Stimulated activated CD4-positive, alpha-beta T cell treated with anti-CD3 and anti-CD28 coated beads, Interleukin-1b, Interleukin-23, amount 100 ng/mL, for 24 hours (primary cell): Measurements from ENCODE around the gene UGT1A8.
"Not testable (repeated sequence)": the region's sequence is repeated elsewhere in the genome, so short reads cannot be mapped to it uniquely, and the experiment has no call there.

Experiments
- DNase-seq, 4 experiments: peaks; one replicate each; pipeline ENCODE4 v3.0.0-alpha.2; 2020; ENCODE audit warnings: low read depth in 4 of 4, low spot score in 1 of 4

UGT1A8 gene

DNA sequence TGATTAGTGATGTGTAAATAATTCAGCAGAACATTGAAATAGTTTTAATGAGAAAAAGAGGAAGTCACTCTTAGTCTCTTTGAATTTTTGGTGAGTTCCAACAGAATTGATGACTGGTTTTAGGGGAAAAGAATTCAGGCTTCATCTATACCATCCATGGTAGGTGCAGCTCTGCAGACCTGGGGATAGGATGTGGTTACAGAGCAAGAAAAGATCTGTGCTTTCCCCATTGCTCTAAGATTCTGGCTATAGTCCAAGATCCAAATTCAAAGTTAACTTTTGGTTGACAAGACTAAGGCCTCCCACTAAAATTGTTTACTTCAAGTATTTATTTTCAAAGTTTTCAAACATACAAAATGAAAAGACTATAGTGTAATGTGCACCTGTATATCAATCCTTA is 22.4 kb downstream of the UGT1A8 start:
- DNase-seq = no peak

DNA sequence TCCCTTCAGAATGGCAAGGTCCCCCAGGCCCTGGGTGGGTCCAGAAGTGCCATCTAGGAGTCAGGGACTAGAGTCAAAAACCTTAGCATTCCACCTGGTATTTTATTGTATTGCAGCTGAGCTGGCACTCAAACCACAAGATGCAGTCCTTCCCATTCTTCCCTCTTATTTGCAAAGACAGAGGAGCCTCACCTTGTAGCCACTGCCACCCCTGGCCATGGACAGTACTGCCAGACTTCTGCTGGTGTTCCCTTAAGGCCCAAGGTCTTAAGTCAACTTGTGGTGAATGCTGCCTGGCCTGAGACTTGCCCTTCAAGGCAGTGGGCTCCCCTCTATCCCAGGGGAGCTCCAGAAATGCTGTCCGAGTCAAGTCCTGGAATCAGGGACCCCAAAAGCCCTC is 25.7 kb downstream of the UGT1A8 start:
- no peak for DNase-seq

DNA sequence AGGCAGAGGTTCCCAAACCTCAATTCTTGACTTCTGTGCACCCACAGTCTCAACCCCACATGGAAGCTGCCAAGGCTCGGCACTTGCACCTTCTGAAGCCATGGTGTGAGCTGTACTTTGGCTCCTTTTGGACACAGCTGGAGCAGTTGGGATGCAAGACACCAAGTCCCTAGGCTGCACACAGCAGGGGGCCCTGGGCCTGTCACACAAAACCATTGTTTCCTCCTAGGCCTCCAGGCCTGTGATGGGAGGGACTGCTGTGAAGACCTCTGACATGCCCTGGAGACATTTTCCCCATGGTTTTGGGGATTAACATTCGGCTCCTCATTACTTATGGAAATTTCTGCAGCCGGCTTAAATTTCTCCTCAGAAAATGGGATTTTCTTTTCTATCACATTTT is 28.6 kb downstream of the UGT1A8 start:
- DNase-seq = not testable (repeated sequence)

DNA sequence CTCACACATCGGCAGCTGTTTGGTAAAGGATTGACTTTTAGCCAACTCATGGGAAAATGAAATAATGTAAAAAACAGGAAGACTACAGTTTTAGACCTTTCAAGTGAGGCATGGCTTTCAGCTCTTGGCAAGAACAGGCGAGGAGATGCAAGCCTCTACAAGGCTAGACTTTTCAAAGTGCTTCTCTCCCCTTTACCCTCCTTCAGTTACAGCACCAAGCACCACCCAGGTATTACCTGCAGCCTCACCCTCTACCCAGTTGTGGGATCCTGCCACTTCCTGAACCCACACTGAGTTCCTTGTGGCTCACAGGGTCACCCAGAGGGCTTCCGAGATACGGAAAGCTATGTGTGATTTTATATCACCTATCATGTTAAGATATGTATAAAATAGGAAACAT is 33.5 kb downstream of the UGT1A8 start:
- DNase-seq = no peak

DNA sequence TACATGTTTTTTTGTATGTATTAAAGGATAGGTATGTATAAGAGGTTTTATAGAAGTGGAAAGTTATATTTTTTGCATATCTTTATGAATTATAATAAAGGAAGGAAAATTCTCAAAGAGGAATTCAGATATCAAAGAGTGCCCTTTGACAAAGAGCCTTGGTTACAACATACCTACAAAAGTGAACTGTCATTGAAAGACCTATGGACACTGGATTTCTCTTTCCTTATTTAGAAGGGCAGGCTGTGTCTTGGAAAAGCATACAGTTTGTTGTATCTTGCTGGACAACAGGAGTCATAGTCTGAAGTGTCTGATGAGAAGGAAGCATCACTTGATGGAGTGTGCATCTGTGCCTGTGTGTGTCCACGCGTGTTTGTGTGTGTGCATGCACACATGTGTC is 34.0 kb downstream of the UGT1A8 start:
- no peak for DNase-seq

DNA sequence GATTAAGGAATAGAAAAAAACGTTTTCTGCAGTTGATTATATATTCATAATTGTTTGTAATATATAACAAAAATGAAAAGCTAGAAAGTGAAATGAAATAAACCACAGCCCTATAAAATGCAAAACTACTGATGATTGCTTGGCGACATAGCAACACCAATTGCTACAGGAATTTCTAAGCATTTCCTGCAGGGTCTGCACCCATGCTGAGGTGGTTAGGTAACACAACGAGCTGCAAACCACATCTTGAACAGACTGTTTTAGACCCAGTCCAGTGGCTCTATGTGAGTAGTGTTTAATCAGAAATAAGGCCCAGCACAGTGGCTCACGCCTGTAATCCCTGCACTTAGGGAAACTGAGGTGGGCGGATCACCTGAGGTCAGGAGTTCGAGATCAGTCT is 37.1 kb downstream of the UGT1A8 start:
- DNase-seq = no peak

DNA sequence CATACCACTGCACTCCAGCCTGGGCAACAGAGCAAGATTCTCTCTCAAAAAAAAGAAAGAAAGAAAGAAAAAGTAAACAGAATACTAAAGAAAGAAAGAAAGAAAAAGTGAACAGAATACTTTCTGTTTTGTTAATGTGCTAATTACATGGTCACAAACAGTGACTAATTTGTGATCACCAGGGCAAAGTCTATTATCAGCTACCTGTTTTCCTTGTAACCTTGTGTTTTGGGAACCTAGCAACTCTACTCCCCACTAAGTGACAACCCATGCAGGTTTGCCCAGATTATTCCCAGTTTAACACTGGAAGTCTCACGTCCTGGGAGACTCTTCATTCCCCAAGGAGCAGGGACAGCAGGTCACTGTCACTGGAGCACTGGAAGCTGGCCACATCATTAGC is 37.6 kb downstream of the UGT1A8 start:
- no peak for DNase-seq

DNA sequence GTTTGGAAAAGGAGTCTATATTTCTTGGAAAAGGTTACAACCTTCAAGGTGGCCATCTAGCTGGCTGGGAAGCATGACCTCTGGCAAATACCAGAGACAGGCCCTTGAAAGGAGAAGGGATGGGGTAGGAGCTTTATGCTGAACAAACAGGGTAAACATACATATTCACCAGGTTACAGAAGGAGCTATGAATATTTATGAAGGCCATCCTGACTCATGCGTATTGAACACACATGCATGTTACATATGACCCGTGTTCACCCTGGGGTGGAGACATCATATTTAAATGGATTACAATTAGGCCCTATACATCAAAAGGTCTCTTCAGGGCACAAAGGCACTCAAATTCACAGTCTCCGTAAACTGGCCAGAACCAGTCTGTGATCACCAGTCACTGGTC is 38.5 kb downstream of the UGT1A8 start:
- not testable (repeated sequence) for DNase-seq

DNA sequence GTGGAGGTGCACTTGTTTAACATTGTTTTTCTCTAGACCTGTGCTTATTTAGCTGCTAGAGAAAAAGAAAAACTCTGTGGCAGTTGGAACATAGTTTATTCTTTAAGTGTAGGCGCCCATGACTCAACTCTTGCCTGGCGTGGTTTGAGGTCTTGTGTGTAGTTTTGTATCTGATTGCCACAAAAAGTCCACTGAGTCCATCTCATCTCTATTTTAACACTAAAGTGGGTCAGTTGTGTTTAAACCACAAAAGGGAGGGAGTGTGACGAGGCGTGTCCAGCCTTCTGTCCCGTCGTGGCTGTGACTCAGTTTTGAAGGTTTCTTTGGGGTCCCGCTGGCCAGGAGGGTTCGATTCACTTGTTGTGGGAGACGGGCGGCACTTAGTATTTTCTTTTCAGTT is 39.0 kb downstream of the UGT1A8 start:
- no peak for DNase-seq

DNA sequence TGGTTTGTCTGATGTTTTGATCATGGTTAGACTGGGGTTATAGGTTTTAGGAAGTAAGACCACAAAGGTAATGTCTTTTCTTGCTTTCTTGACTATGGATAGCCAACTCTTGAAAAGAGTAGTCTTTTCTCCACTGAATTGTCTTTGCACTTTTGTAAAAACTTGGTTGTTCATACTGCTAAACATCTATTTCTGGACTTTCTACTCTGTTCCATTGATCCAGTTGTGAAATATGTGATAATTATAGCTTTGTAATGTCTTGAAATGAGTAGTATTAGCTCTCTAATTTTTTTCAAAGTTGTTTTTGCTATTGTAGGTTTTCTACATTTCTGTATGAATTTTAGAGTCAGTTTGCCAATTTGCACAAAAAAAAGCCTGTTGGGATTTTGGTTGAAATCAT is 41.2 kb downstream of the UGT1A8 start:
- DNase-seq = no peak

DNA sequence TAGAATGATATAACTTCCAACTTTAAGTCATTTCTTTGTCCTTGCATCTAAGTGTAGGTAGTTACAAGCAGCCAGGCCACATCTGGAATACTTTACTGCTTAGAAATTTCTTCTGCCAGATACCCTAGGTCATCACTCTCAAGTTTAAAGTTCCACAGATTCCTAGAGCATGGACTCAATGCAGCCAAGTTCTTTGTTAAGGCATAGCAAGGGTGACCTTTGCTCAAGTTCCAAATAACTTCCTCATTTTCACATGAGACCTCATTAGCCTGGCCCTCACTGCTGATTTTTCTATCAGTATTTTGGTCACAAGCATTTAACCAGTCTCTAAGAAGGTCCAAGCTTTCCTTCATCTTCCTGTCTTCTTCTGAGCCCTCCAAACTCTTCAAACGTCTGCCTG is 46.5 kb downstream of the UGT1A8 start:
- no peak for DNase-seq

DNA sequence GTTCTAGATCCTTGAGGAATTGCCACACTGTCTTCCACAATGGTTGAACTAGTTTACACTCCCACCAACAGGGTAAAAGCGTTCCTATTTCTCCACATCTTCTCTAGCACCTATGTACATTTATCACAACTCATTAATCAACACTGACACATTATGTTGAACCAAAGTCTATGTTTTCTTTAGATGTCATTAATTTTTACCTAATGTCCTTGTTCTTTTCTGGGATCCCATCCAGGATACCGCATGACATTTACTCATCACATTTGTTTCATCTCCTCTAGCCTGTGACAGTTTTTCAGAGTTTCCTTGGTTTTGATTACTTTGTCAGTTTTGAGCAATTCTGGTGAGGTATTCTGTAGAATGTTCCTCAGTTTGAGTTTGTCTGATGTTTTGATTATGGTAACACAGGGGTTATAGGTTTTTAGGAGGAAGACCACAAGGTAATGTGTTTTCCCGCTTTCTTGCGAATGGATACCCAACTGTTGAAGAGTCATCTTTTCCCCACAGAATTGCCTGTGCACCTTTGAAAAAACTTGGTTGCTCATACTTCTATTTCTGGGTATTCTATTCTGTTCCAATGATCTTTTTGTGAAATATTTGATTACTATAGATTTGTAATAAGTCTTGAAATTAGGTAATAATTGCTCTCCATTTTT is 51.3 kb downstream of the UGT1A8 start:
- no peak for DNase-seq

DNA sequence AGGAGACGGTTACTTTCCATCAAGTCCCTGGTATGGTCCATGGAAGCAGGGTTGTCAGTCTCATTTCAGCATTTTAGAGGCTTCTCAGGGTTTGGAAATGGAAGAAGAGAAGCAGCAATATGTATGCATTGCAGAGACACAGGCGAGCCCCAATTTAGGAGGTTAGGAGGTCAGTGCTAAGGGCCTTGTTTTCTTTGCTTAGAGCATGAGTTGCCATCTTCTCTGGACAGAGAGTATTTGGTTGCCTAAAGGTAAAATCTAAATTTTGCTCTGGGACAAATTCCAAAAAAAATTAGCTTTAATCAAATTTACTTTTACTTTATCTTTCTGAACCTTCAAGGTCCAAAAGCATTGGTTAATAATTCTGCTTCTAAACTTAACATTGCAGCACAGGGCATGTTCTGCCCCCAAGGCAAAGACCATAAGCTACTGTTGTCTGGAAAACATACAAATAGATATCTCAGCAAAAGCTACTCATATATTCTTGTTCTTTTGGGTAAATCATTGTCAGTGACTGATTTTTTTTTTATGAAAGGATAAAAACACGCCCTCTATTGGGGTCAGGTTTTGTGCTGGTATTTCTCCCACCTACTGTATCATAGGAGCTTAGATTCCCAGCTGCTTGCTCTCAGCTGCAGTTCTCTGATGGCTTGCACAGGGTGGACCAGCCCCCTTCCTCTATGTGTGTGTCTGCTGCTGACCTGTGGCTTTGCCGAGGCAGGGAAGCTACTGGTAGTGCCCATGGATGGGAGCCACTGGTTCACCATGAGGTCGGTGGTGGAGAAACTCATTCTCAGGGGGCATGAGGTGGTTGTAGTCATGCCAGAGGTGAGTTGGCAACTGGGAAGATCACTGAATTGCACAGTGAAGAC is 54.1 kb downstream of the UGT1A8 start, which contains the start of gene UGT1A9:
Gene UGT1A9 (plus strand): TSS at position 609 of the 872 bp plus-strand sequence. CDS start 37 bp downstream, at position 646.
- no peak for DNase-seq

DNA sequence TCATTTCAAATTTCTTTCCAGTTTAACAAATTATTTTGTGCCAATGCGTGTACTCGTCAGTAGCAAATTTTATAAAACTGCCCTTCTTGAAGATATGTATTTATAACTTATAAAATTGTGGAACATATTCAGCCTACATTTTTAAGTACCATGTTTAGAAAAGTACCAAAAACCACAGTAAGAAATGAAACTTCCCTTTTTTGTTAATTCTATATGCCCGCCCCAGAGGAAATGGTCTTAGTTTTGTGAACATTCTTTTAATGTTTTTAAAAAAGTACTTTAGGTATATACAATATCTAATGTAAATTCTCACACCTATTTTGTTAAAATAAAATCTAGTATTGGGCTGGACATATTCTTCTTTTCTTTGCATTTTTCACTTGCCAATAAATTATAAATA is 55.5 kb downstream of the UGT1A8 start:
- DNase-seq = no peak

DNA sequence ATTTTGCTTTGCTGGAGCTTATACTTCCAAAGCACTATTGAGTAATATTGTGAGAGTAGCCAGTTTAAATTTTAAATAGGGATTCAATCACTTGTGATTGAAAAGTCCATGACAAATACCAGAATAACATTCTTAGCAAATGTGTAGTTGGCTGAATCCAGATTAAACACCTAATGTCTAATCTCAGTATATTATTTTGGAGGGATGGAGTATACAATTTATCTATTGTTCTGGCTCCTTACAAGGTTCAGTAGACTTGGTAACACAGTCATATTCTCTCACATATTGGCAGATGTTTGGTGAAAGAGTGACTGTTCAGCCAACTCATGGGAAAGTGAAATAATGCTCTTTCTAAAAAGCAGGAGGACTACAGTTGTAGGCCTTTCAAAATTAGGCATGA is 56.5 kb downstream of the UGT1A8 start:
- DNase-seq = no peak

DNA sequence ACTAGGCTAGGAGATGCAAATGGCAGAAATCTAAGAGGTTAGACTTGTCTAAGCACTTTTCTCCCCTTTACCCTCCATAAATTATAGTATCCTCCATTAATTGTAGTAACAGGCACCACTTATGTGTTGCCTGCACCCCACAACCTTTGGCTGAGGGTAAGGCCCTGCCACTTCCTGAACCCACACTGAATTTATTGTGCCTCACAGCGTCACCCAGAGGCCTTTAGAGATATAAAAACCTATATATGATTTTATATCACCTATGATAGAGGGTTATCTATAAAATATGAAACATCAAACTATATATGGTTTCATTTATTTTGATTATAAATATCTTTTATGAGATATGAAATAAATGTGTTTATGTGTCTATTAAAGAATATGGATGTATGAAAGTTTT is 56.9 kb downstream of the UGT1A8 start:
- no peak for DNase-seq

DNA sequence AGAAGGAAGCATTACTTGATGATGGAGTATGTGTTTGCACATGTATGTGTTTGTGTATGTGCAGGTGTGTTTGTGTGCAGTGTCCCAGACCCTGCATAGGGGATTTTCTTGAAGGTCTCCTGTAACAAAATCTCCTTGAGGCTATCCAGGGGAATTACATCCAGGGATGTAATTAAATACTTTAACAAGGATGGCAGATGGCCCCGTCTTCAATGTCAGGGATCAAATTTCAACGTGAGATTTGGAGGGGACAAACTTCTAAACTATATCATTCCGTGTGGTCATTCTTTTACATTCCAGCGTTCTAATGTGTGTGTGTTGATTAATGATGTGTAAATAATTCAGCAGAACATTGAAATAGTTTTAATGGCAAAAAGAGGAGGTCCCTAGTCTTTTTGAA is 57.6 kb downstream of the UGT1A8 start:
- DNase-seq = no peak

DNA sequence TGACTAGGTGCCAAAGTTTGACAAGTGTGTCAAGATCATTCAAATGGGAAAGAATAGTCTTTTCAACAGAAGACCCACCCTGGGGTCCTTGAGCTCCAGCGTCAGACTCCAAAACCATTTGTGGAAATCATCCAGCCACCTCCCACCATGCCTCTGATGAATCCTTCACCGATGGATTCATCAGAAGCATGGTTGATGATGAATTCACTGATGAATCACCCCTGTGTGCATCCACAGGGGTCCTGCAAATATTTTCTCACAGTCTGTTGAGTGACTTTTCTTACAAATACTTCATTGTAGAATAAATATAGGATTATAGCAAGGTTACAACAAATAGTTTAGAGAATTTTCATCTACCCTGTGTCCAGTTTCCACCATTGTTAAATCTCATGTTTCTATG is 58.6 kb downstream of the UGT1A8 start:
- DNase-seq = no peak

DNA sequence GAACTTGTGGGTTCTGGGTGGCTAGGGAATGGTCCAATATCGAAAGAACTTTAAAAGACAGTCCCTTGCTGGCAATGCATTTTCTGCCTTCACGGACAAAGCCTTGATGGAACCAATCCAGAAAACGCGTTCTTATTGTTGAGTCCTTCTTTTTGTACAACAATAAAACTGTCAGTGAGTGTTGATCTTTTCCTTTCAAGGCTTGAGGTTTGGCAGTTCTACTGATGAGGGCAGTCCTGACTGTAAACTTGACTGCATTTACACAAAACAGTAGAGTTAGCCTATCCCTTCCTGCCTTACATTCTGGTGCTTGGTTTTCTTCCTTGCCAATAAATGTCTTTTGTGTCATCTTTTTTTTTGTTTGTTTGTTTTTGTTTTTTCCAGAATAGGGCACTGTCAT is 61.8 kb downstream of the UGT1A8 start:
- no peak for DNase-seq

DNA sequence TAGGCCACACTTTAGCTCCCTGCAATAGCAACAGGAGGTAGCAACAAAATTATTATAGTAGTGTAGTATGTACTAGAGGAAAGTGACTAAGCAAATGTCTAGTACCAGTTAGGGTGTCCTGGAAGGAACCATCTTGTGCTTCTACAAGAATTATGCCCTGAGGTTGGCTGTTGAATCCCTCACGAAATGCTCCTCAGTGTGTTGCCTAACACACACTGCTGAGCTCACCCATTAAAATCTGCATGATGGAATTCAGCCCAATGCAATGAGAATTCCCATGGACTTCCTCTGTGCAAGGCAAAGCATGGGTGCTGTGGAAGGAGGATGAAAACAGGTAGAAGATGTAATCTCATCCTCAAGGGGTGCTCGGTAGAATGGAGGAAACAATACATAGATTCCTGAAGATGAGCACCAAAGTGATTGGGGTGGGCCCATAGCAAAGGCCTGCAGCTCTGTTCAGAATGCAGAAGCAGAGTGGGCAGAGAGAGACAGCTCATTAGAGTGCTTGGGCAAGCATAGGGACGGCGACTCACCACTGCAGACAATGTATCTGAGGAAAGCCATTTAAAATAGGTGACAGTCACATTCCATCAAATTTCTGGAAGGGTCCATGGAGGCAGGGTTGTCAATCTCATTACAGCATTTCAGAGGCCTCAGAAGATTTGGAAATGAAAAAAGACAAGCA is 63.1 kb downstream of the UGT1A8 start:
- no peak for DNase-seq

DNA sequence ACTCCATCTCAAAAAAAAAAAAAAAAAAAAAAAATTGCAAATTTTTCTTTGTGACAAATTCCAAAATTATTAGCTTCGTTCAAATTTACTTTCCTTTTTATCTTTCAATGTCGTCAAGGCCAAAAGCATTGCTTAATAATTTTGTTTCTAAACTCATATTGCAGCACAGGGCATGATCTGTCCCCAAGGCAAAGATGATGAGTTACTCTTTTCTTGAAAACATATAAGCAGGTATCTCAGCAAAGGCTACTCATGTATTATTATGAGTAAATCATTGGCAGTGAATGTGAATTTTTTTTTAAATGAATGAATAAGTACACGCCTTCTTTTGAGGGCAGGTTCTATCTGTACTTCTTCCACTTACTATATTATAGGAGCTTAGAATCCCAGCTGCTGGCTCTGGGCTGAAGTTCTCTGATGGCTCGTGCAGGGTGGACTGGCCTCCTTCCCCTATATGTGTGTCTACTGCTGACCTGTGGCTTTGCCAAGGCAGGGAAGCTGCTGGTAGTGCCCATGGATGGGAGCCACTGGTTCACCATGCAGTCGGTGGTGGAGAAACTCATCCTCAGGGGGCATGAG is 64.2 kb downstream of the UGT1A8 start, which contains the start of gene UGT1A7:
Gene UGT1A7 (plus strand): TSS at position 381 of the 579 bp plus-strand sequence. CDS start 37 bp downstream, at position 418.
- DNase-seq = no peak

DNA sequence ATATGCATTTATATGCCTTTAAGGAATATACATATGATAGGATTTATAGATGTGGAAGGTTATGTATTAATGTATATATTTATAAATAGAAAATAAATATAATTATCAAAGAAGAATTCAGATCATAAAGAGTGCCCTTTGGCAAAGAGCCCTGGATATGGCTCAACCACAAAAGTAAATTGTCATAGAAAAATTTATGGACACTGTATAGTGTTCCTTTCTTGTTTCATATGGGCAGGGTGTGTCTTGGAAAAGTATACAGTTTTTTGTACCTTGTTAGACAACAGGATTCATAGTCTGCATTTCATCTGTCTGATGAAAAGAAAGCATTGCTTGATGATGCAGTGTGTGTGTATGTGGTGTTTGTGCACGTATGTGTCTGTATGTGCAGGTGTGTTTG is 67.2 kb downstream of the UGT1A8 start:
- DNase-seq = no peak
